Measurements from ENCODE around the gene CACYBP. TPM values are rescaled to one million over a fixed set of nuclear protein-coding genes. Genes with fewer than 3 reads are reported as not detected.

CACYBP gene
- polyA plus RNA-seq, 2 of the 4 experiments (the other 2 are of a cell fraction): 151 to 253 TPM

- ATAC-seq (peak; percentile 47 to 58; a peak in 2 of 6 replicates), DNase-seq (ENCODE audit: low read depth in 1 of 2, low spot score in 1 of 2) (no peak), FAIRE-seq (no peak)
- Histone ChIP-seq H3K4me3 (no peak overlapping the region), H3K9me3 (no peaks in the 10 kb centered on the region), H3K4me1 (peaks cover 13% of the 10 kb centered on the region), H3K4me2 (no peak overlapping the region), H3K27ac (peak overlapping the region in 1 of 2 experiments; percentile 16; a peak in 1 of 6 replicates)
- CTCF ChIA-PET: interaction anchor here (0.6 to 3.6 kb wide), 4 partner anchors 10 to 207 kb away, joined by 3 to 10 read pairs (median 4); partner anchors contain the start of gene CACYBP
- no peak for TF ChIP-seq SREBF2 (IDR thresholded peaks at IDR 0.05)
- no peak for TF ChIP-seq RFX5 (IDR thresholded peaks at IDR 0.05)
- no peak for TF ChIP-seq EHF (CRISPR knock-in tag; IDR thresholded peaks at IDR 0.05)
- TF ChIP-seq HDAC2 (IDR thresholded peaks at IDR 0.05): no peak
- no peak for TF ChIP-seq ZNF302 (CRISPR knock-in tag; IDR thresholded peaks at IDR 0.05)
- TF ChIP-seq ZC3H11A (IDR thresholded peaks at IDR 0.05): no peak
- TF ChIP-seq HEYL (CRISPR knock-in tag; IDR thresholded peaks at IDR 0.05): no peak
- TF ChIP-seq JUNB (IDR thresholded peaks at IDR 0.05): no peak
- no peak for TF ChIP-seq CBX2 (IDR thresholded peaks at IDR 0.05; ENCODE audit: borderline replicate concordance, low read depth)
- no peak for TF ChIP-seq KDM1A (IDR thresholded peaks at IDR 0.05; ENCODE audit: low read depth)
- no peak for TF ChIP-seq ZFP36 (IDR thresholded peaks at IDR 0.05; ENCODE audit: borderline replicate concordance, partially characterized antibody)
- 66% methylated on average over 4 of the region's 4 CpGs for WGBS (ENCODE audit: missing lambda C conversion rate)
- POLR2A ChIA-PET: interaction anchor here (1.1 to 1.2 kb wide), 2 partner anchors 23 to 47 kb away, joined by 4 read pairs; partner anchors contain the start of genes CACYBP and MRPS14
These were observed 23.2 kb upstream of the CACYBP start for GRCh38 chr1:174976436-174977108.

GRCh38 chr1:174982971-174983689 lies 16.6 kb upstream of the CACYBP start:
- Histone ChIP-seq H3K4me2 (no peak overlapping the region), H3K27ac (no peak overlapping the region), H3K4me1 (no peaks in the 10 kb centered on the region), H3K4me3 (no peak overlapping the region), H3K9me3 (peaks cover 8% of the 10 kb centered on the region; the same call in 1 of the 3 replicates)
- FAIRE-seq: no peak
- no peak for ATAC-seq
- TF ChIP-seq CBX2 (IDR thresholded peaks at IDR 0.05; ENCODE audit: borderline replicate concordance, low read depth): no peak
- peak; percentile 55 for TF ChIP-seq CTCF (IDR thresholded peaks at IDR 0.05)
- peak; percentile 40 to 50; a peak in 4 of 5 replicates for TF ChIP-seq RAD21 (conservative IDR thresholded peaks at IDR 0.05 in 1 of 2, IDR thresholded peaks at IDR 0.05 in 1 of 2)
- peak; percentile 51; the same call in 2 of the 3 replicates for TF ChIP-seq SMC3 (IDR thresholded peaks at IDR 0.05)
- ChIA-PET POLR2A (no interaction called here), CTCF (interaction anchor here (0.6 to 2.0 kb wide), 8 partner anchors 9 to 906 kb away, joined by 3 to 8 read pairs (median 4); no protein-coding TSS in a partner anchor)
- peak; percentile 10 to 66 for DNase-seq (ENCODE audit: low read depth in 1 of 2, low spot score in 1 of 2)

GRCh38 chr1:174984952-174985351 lies 14.8 kb upstream of the CACYBP start:
- 94% methylated on average over 4 of the region's 4 CpGs for WGBS (ENCODE audit: missing lambda C conversion rate)
- ChIA-PET POLR2A (interaction anchor here (2.9 kb wide), 1 partner anchor 14 kb away, joined by 13 read pairs; the partner anchor contains the start of gene CACYBP), CTCF (interaction anchor here (0.8 to 3.0 kb wide), 5 partner anchors 10 to 214 kb away, joined by 3 to 27 read pairs (median 6); no protein-coding TSS in a partner anchor)
- DNase-seq (ENCODE audit: low read depth in 1 of 2, low spot score in 1 of 2) (no peak), ATAC-seq (no peak), FAIRE-seq (no peak)
- Histone ChIP-seq H3K4me1 (0 out of 3 replicates have a peak, but pooled peaks cover 2% of the 10 kb centered on the region), H3K9me3 (peaks cover 8% of the 10 kb centered on the region; the same call in 1 of the 3 replicates), H3K4me2 (no peak overlapping the region), H3K27ac (no peak overlapping the region), H3K4me3 (no peak overlapping the region)
- no peak for TF ChIP-seq EHF (CRISPR knock-in tag; IDR thresholded peaks at IDR 0.05)
- no peak for TF ChIP-seq ESRRA (IDR thresholded peaks at IDR 0.05; ENCODE audit: borderline replicate concordance, low read length)
- TF ChIP-seq MAZ (IDR thresholded peaks at IDR 0.05; ENCODE audit: borderline replicate concordance, low read depth, low read length): no peak
- TF ChIP-seq ZFP36 (IDR thresholded peaks at IDR 0.05; ENCODE audit: borderline replicate concordance, partially characterized antibody): no peak
- TF ChIP-seq KDM1A (IDR thresholded peaks at IDR 0.05; ENCODE audit: low read depth): no peak
- TF ChIP-seq HES2 (IDR thresholded peaks at IDR 0.05): no peak
- no peak for TF ChIP-seq JUNB (IDR thresholded peaks at IDR 0.05)
- TF ChIP-seq HMGXB4 (CRISPR knock-in tag; IDR thresholded peaks at IDR 0.05; ENCODE audit: borderline replicate concordance): no peak
- no peak for TF ChIP-seq TP53 (CRISPR knock-in tag; IDR thresholded peaks at IDR 0.05)
- TF ChIP-seq JUN (IDR thresholded peaks at IDR 0.05): no peak
- no peak for TF ChIP-seq FOSL2 (IDR thresholded peaks at IDR 0.05)
- no peak for TF ChIP-seq FOSL2 (CRISPR knock-in tag; IDR thresholded peaks at IDR 0.05)
- TF ChIP-seq HOXB13 (CRISPR knock-in tag; IDR thresholded peaks at IDR 0.05; ENCODE audit: low read depth): no peak
- no peak for TF ChIP-seq RFX5 (IDR thresholded peaks at IDR 0.05)
- TF ChIP-seq USF2 (IDR thresholded peaks at IDR 0.05): no peak
- TF ChIP-seq GATA3 (IDR thresholded peaks at IDR 0.05; ENCODE audit: borderline replicate concordance): no peak
- no peak for TF ChIP-seq POLR2A (IDR thresholded peaks at IDR 0.05; ENCODE audit: low read length)
- TF ChIP-seq CEBPB (IDR thresholded peaks at IDR 0.05): no peak

Measured in A549 (cell line).